Panc1 (cell line): Measurements from ENCODE around the gene SBF2. TPM values are rescaled to one million over a fixed set of nuclear protein-coding genes. Genes with fewer than 3 reads are reported as not detected.

ENCODE experiments used
- ATAC-seq: fragments of 200-7000 bp; cut with Tn5 transposase; 2 replicates; pipeline ENCODE4 v1.9.1; 2020; ENCODE audit warnings: mild to moderate bottlenecking, moderate library complexity
- BruUV-seq: library from RNA; stranded (reverse); fragments of 400-500 nt; replicated peaks from 2 replicates; lab custom pipeline; 2021; lab: Mats Ljungman, UMichigan
- CTCF ChIA-PET: fragments of 300-600 bp; sonication (Branson Sonifier 250); formaldehyde crosslinking; loops from one replicate; lab custom pipeline; 2022; ENCODE audit warnings: antibody characterized with exemption; lab: Charles Lee
- POLR2A ChIA-PET: fragments of 300-600 bp; sonication (Branson Sonifier 250); formaldehyde crosslinking; loops from one replicate; lab custom pipeline; 2022; ENCODE audit warnings: antibody characterized with exemption; lab: Charles Lee
- DNase-seq: peaks from one replicate; pipeline ENCODE4 v3.0.0-alpha.2; 2010; ENCODE audit warnings: low read depth, low spot score
- H3K27ac ChIP-seq: 2 replicates; pipeline ENCODE4 v1.5.1; 2011; ENCODE audit warnings: mild to moderate bottlenecking, low read length, inconsistent platforms
- H3K27me3 ChIP-seq: fragments of 200-500 bp; sonication (Bioruptor generic); 2 replicates; pipeline ENCODE4 v1.6.0; 2014; ENCODE audit warnings: low read length, inconsistent platforms; ENCODE audit not compliant: control insufficient read depth, insufficient read depth
- H3K36me3 ChIP-seq: fragments of 200-500 bp; sonication (Bioruptor generic); 2 replicates; pipeline ENCODE4 v1.5.1; 2014; ENCODE audit warnings: inconsistent platforms, mild to moderate bottlenecking, low read length, moderate library complexity; ENCODE audit not compliant: control insufficient read depth, insufficient read depth
- H3K4me1 ChIP-seq: 2 replicates; pipeline ENCODE4 v1.5.1; 2011; ENCODE audit warnings: inconsistent platforms, mild to moderate bottlenecking, low read length, moderate library complexity; ENCODE audit not compliant: control insufficient read depth, insufficient read depth
- H3K4me3 ChIP-seq, 2 experiments: 2 replicates each; pipeline ENCODE4 v1.5.1; 2011 to 2012; ENCODE audit warnings: low read depth in 2 of 2, low read length in 2 of 2, mild to moderate bottlenecking in 2 of 2, inconsistent platforms in 1 of 2, moderate library complexity in 1 of 2
- H3K9me3 ChIP-seq: fragments of 200-500 bp; sonication (Bioruptor generic); 2 replicates; pipeline ENCODE4 v1.5.1; 2014; ENCODE audit warnings: low read depth, mild to moderate bottlenecking, inconsistent platforms, low read length, moderate library complexity; ENCODE audit not compliant: control insufficient read depth, insufficient read depth
- POLR2AphosphoS5 ChIP-seq: IDR thresholded peaks from 2 replicates; pipeline ENCODE4 v1.6.1; 2012; ENCODE audit warnings: mild to moderate bottlenecking, low read depth, low read length, moderate library complexity
- SIN3A ChIP-seq: IDR thresholded peaks from 2 replicates; pipeline ENCODE4 v1.6.1; 2012; ENCODE audit warnings: low read depth, mild to moderate bottlenecking, low read length, moderate library complexity, borderline replicate concordance; ENCODE audit not compliant: insufficient read depth
- TCF7L2 ChIP-seq: IDR thresholded peaks from 2 replicates; pipeline ENCODE4 v1.6.1; 2011; ENCODE audit warnings: mild to moderate bottlenecking, low read depth, low read length, inconsistent platforms
- in situ Hi-C: cut with HindIII; loops from 2 replicates; pipeline ENCODE4 v1.10.0; 2016; ENCODE audit warnings: low sequenced_read_pairs, low pct_unique_long_range_greater_than_20kb
- intact Hi-C: fragments of 100-400 bp; cut with micrococcal nuclease; formaldehyde crosslinking; loops from one replicate; pipeline ENCODE4 v1.10.0; 2022; ENCODE audit not compliant: unreplicated experiment
- total RNA-seq: library from RNA; stranded (reverse); gene quantifications from one replicate; pipeline ENCODE4 v1.2.1, GENCODE V29; 2021; ENCODE audit not compliant: unreplicated experiment
- TF ChIP-seq, protein P1 (sequence below), 2 experiments: IDR thresholded peaks; 2 replicates each; pipeline ENCODE4 v1.6.1; 2011 to 2012; ENCODE audit warnings: low read depth in 2 of 2, control low read depth in 1 of 2, low read length in 1 of 2, mild to moderate bottlenecking in 1 of 2, moderate library complexity in 1 of 2; ENCODE audit not compliant: insufficient read depth in 1 of 2

SBF2 gene
- total RNA-seq, 1 experiment from 2014 or later, result 65.0 TPM

DNA sequence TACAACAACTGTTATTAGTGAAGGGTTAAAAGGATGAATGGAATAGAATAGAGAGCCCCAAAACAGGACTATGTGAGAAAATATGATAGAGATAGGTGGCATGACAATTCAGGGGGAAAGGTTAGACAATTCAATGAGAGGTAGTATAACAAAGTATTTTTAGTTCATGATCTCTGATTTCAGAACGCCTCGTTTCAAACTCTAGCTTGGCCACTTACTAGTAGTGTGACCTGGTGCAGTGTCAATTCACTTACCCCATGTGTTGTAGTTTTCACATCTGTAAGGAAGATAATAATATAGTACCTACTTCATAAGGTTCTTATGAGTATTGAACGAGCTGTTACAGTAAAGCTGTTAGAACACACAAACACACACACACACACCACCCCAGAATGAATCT is 322.1 kb downstream of the SBF2 start:
- Histone ChIP-seq H3K4me1 (0 out of 2 replicates have a peak, but pooled peaks cover 3% of the 10 kb centered on the region), H3K36me3 (no peaks in the 10 kb centered on the region), H3K27ac (peak overlapping the region; percentile 76), H3K4me3 (no peak overlapping the region), H3K27me3 (no peaks in the 10 kb centered on the region), H3K9me3 (no peaks in the 10 kb centered on the region)
- BruUV-seq, result no TSS peak
- ATAC-seq, result no peak
- no peak for DNase-seq
- ChIA-PET POLR2A (no interaction called here), CTCF (no interaction called here)
- TF ChIP-seq TCF7L2 (no peak), POLR2AphosphoS5 (no peak)
- intact Hi-C loops (loop anchor here (5.0 kb wide), 1 partner anchor 215 kb away; no protein-coding TSS in a partner anchor), in situ Hi-C loops (no loop called here)

DNA sequence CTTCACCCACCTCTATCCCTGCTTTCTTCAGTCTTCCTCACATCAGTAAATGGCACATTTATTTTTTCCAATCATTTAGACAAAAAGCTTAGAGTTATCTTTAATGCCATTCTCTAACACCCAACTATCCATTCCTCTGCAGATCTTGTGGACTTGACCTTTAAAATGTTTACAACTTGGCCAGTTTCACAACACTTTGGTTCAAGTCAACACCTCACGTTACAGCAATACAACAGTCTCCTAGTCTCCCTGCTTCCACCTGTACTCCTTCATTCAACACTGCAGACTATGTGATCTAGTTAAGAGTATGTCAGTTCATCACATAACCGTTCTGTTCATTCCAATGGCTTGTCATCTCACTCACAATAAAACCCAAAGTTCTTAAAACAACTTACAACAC is 325.0 kb downstream of the SBF2 start:
- TF ChIP-seq TCF7L2, result no peak
- in situ Hi-C loops, result no loop called here
- ChIA-PET CTCF (interaction anchor here (0.7 kb wide), 1 partner anchor 212 kb away, joined by 3 read pairs; no protein-coding TSS in a partner anchor), POLR2A (no interaction called here)
- no peak for DNase-seq
- Histone ChIP-seq H3K36me3 (no peaks in the 10 kb centered on the region), H3K4me3 (no peak overlapping the region), H3K27me3 (no peaks in the 10 kb centered on the region), H3K4me1 (0 out of 2 replicates have a peak, but pooled peaks cover 3% of the 10 kb centered on the region), H3K27ac (peak overlapping the region; percentile 51), H3K9me3 (no peaks in the 10 kb centered on the region)
- 0 out of 2 replicates have a peak, but pooled peaks have one; percentile 26 for ATAC-seq
- intact Hi-C loops, result loop anchor here (2.0 kb wide), 1 partner anchor 106 kb away; no protein-coding TSS in a partner anchor
- BruUV-seq, result TSS peak; percentile 19

DNA sequence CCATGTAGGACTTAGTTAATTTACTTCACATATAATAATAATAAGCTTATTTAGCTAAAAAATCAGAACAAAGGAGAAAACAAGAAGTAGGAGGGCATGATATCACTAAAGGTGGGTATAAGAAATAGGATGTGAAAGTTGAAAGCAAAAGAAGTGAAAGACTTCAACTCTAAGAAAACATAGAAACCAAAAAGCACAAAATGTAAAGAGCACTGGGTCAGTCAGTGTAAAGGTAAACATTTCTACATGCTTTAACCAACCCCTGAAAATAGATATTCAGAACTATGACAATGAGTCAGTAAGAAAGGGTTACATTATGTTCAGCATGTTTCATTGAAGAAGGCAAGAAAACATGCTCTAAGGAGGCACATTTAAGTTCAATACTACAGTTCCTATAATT is 331.3 kb downstream of the SBF2 start:
- POLR2A ChIA-PET, result no interaction called here
- Histone ChIP-seq H3K27me3 (no peaks in the 10 kb centered on the region), H3K36me3 (no peaks in the 10 kb centered on the region), H3K9me3 (no peaks in the 10 kb centered on the region), H3K4me3 (no peak overlapping the region), H3K27ac (no peak overlapping the region; the same call in 1 of the 2 replicates), H3K4me1 (no peaks in the 10 kb centered on the region)
- TF ChIP-seq, protein P1, sequence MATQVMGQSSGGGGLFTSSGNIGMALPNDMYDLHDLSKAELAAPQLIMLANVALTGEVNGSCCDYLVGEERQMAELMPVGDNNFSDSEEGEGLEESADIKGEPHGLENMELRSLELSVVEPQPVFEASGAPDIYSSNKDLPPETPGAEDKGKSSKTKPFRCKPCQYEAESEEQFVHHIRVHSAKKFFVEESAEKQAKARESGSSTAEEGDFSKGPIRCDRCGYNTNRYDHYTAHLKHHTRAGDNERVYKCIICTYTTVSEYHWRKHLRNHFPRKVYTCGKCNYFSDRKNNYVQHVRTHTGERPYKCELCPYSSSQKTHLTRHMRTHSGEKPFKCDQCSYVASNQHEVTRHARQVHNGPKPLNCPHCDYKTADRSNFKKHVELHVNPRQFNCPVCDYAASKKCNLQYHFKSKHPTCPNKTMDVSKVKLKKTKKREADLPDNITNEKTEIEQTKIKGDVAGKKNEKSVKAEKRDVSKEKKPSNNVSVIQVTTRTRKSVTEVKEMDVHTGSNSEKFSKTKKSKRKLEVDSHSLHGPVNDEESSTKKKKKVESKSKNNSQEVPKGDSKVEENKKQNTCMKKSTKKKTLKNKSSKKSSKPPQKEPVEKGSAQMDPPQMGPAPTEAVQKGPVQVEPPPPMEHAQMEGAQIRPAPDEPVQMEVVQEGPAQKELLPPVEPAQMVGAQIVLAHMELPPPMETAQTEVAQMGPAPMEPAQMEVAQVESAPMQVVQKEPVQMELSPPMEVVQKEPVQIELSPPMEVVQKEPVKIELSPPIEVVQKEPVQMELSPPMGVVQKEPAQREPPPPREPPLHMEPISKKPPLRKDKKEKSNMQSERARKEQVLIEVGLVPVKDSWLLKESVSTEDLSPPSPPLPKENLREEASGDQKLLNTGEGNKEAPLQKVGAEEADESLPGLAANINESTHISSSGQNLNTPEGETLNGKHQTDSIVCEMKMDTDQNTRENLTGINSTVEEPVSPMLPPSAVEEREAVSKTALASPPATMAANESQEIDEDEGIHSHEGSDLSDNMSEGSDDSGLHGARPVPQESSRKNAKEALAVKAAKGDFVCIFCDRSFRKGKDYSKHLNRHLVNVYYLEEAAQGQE (IDR thresholded peaks at IDR 0.05; ENCODE audit: insufficient read depth in 1 of 2, low read depth in 2 of 2, low read length in 1 of 2), result no peak
- no peak for TF ChIP-seq POLR2AphosphoS5
- TF ChIP-seq SIN3A, result no peak
- no TSS peak for BruUV-seq
- in situ Hi-C loops, result no loop called here
- no peak for ATAC-seq
- intact Hi-C loops, result no loop called here
- no peak for DNase-seq
- CTCF ChIA-PET, result no interaction called here
